ENCODE results near the gene SCUBE3.

SCUBE3 gene

GRCh38 chr6:35240838-35241801 lies 27.4 kb downstream of the SCUBE3 start:
- no peak for DNase-seq (ENCODE audit: low read depth in 2 of 2)

- DNase-seq (ENCODE audit: low read depth in 2 of 2): no peak
Observed at GRCh38 chr6:35242486-35242885, 28.7 kb downstream of the SCUBE3 start.

- no peak for DNase-seq (ENCODE audit: low read depth in 2 of 2)
Observed at GRCh38 chr6:35242906-35243305, 29.1 kb downstream of the SCUBE3 start.

DNA sequence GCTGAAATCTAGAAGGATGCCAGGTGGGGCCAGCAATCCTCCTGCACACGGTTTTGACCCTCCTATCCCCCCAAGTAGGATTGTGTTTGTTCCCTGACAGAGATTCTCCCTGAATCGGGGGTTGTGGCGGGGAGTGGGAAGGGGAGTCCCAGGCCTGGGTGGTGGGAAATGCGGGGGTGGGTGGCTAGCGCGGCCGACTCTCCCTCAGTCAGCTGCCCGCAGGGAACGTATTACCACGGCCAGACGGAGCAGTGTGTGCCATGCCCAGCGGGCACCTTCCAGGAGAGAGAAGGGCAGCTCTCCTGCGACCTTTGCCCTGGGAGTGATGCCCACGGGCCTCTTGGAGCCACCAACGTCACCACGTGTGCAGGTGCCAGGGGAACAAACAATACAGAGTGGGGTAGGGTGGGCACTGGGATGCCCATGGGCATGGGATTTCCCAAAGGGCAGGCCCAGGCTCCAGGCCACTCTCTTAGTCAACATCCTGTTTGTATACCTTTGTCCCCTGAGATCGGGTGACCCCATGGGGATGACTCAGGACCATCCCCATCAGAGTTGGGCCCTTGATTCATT lies 29.7 kb downstream of the SCUBE3 start:
- DNase-seq (ENCODE audit: low read depth in 2 of 2): no peak

GRCh38 chr6:35244551-35244950 lies 30.8 kb downstream of the SCUBE3 start:
- DNase-seq (ENCODE audit: low read depth in 2 of 2): no peak

DNA sequence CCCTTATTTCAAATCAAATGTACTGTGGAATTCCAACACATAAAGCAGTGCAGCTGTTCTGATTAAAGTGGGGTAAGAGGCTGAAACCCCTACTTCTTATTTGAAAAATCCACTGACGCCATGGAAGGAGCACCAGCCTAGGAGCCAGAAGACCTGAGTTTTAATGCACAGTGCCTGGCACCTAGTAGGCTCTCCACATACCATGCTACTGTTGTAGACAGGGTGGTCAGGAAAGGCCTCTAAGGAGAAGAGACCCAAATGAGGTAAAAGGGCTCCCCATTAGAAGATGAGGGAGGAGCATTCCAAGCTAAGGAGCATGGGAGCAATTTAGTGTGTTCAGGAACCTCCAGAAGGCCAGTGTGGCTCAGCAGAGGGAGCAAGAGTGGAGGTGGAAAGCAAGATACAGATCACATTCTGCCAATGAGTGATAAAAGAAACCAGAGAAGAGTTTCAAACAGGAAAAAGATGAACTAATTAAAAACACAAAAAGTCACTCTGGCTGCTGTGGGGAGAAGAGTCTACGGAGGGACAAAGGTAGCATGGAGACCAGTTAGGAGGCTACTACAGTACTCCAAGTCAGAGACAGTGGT lies 34.0 kb downstream of the SCUBE3 start:
- DNase-seq (ENCODE audit: low read depth in 2 of 2): no peak

GRCh38 chr6:35248300-35248699 lies 34.5 kb downstream of the SCUBE3 start:
- DNase-seq (ENCODE audit: low read depth in 2 of 2): no peak

DNA sequence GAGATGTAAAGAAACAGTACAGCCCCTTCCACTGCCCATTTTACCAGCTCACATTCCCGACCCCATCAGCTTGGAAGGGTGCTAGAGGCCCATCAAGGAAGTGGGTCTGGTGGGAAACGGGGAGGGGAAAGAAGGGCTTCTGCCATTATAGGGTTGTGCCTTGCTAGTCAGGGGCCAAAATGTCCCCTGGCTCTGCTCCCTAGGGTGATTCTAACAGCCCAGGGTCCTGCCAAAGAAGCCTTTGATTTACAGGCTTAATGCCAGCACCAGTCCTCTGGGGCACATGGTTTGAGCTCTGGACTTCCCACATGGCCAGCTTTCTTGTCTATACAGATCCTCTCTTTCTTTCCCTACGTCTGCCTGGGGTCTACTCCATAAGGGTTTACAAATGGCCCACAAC lies 35.2 kb downstream of the SCUBE3 start:
- no peak for DNase-seq (ENCODE audit: low read depth in 2 of 2)

DNA sequence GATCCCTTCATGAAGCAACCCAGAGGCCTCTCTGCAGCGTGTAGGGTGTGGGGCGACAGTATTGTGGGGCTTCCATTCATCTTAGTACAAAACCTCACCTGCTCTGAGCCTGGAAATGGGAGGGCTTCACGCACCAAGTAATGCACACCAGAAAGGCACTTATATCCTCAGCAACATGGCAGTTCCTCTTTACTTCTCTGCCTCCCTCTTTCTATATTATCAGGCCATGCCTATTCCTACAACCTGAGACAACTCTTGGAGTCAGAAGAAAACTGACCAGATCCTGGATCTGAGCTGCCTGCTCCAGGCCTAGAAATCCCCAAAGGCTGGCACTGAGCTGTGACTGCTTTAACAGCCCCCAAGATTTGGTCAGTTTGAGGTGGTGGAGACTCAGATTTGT lies 38.2 kb downstream of the SCUBE3 start:
- DNase-seq (ENCODE audit: low read depth in 2 of 2): no peak

DNA sequence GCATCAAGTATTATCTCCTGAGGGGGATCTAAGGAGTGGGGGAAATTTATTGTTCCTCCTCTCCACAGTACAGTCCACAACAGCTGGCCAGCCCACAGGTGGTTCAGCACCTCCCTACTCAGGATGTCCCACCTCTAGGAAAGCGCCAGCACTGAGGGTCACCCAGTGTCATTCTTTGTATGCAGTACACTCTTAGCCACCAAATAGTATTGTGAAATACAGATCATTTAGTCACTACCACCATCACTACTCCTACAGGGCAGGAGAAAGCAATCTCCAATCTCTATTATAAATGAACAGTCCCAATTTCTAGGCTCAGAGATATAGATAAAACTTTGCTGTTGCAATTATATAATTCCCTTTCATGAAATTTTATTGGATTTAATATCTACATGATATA lies 39.5 kb downstream of the SCUBE3 start:
- no peak for DNase-seq (ENCODE audit: low read depth in 2 of 2)

- no peak for DNase-seq (ENCODE audit: low read depth in 2 of 2)
Observed at GRCh38 chr6:35258336-35258735, 44.6 kb downstream of the SCUBE3 start.

DNA sequence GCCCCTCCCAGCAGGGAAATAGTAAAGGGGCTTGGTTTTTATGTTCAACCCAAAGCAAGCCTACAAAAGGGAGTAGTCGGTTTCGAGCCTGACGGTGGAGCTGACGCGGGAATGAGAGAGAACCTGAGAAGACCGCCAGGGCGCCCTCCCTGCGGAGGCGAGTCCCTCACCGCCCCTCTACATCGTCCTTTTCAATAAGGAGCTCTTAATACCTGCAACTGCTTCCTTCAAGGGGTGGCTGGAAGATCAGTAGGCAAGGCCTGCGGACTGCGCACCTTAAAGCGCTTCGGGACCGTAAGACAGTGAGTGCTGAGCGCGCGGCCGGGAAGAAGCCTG lies 45.1 kb downstream of the SCUBE3 start:
- DNase-seq (ENCODE audit: low read depth in 2 of 2): peak in 1 of 2 experiments; percentile 20

GRCh38 chr6:35259194-35259947 lies 45.6 kb downstream of the SCUBE3 start, which contains the start of gene ZNF76:
ZNF76 (plus strand) TSS chr6:35259735; CDS start chr6:35281152, 21,417 bp downstream.
- peak; percentile 93 to 94 for DNase-seq (ENCODE audit: low read depth in 2 of 2)

- DNase-seq (ENCODE audit: low read depth in 2 of 2): no peak
Observed at GRCh38 chr6:35259948-35260590, 46.3 kb downstream of the SCUBE3 start.

DNA sequence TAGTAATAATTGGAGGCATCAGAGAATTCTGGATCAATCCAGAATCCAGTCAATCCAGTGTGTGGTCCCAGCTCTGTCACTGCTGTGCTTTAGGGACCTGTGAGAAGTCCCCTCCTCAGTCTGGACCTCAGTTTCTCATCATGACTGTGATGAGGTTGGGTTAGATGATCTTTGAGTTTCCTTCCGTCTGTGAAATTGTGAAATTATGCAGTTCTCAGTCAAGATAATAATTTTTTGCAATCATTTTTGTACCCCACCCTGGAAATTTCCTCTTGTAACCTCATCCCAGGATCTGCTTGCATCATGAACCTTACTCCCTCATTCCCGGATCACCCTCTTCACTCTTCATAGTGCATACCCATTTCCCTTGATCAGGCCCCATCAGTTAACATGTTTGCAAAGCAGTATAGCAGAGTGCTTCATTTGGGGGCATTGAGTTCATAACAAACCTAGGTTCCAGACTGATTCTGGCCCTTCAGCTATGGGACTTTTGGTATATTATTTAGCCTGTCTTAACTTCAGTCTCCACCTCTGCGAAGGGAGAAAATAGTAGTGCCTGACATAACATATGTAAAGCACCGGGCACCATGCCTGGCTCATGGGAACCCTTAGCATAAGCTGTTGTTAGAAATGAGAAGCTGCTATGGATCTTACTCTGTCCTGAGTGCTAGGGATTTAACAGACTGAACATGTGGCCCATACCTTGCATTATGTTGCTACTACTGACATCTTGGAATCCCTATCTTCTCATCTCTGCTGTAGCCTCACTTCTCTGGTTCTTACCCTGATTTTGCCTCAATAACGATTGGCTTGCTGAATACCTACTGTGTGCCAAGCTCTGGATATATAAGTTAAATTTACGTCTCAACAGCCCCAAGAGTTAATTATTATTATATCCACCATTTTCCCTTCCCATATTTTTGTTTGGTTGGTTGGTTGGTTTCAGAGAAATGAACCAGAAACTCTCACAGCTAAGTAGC lies 47.1 kb downstream of the SCUBE3 start:
- DNase-seq (ENCODE audit: low read depth in 2 of 2): no peak

- no peak for DNase-seq (ENCODE audit: low read depth in 2 of 2)
Observed at GRCh38 chr6:35262596-35262995, 48.8 kb downstream of the SCUBE3 start.

GRCh38 chr6:35264550-35265274 lies 51.0 kb downstream of the SCUBE3 start:
- DNase-seq (ENCODE audit: low read depth in 2 of 2): no peak

- no peak for DNase-seq (ENCODE audit: low read depth in 2 of 2)
Observed at GRCh38 chr6:35265523-35265922, 51.8 kb downstream of the SCUBE3 start.

GRCh38 chr6:35267446-35267845 lies 53.7 kb downstream of the SCUBE3 start:
- no peak for DNase-seq (ENCODE audit: low read depth in 2 of 2)

- no peak for DNase-seq (ENCODE audit: low read depth in 2 of 2)
Observed at GRCh38 chr6:35267897-35268296, 54.1 kb downstream of the SCUBE3 start.
